IgD-negative memory B cell (primary cell): ENCODE measurements around the gene MTMR6. TPM values are rescaled to one million over a fixed set of nuclear protein-coding genes. Genes with fewer than 3 reads are reported as not detected.

Experiments
- H3K27ac Mint-ChIP-seq, 3 donors: one replicate each; pipeline ENCODE4 v1.8.0; 2020 to 2022; ENCODE audit warnings: mild to moderate bottlenecking in 3 of 3, mixed read lengths in 3 of 3, moderate library complexity in 1 of 3
- H3K27me3 Mint-ChIP-seq: one replicate; pipeline ENCODE4 v1.8.0; 2021; ENCODE audit warnings: mixed read lengths
- H3K36me3 Mint-ChIP-seq: one replicate; pipeline ENCODE4 v1.8.0; 2020; ENCODE audit warnings: mild to moderate bottlenecking, mixed read lengths
- H3K4me1 Mint-ChIP-seq, 3 donors: one replicate each; pipeline ENCODE4 v1.8.0; 2020 to 2022; ENCODE audit warnings: mixed read lengths in 3 of 3, mild to moderate bottlenecking in 1 of 3
- H3K4me3 Mint-ChIP-seq, 4 donors: one replicate each; pipeline ENCODE4 v1.8.0; 2020 to 2022; ENCODE audit warnings: mild to moderate bottlenecking in 4 of 4, mixed read lengths in 4 of 4, moderate library complexity in 3 of 4
- H3K9me3 Mint-ChIP-seq, 3 donors: one replicate each; pipeline ENCODE4 v1.8.0; 2020 to 2021; ENCODE audit warnings: mixed read lengths in 3 of 3, mild to moderate bottlenecking in 1 of 3
- polyA plus RNA-seq: library from polyadenylated mRNA; unstranded; fragments of 300-500 nt; fragmentation: Illumina TruSeq; gene quantifications from one replicate; pipeline ENCODE4 v1.2.3, GENCODE V29; 2021

The MTMR6 gene
- polyA plus RNA-seq, 1 donor from 2014 or later: 10.0 TPM

DNA sequence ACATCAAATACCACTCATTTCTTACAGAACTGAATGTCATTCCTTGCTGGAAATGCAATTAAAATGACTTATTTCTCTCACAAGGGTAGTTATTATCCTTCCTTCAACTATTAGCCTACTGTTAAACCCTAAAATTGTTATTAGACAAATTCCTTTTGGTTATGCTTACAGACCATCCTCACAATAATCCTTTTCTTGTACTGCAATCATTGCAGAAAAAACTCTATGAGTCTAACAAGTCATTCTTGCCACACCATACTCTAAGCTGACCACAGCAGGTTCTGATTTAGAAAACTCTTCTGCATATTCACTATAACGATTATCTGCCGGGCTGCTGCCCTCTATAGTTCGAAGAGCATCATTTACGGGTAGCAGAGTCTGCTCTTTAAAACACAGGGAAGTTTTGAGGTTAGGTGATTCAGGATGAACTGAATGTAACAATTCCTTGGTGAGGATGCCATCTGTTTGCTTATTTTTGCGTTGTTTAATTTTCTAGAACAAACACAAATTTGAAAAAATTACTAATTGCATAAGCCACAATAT, 38.2 kb downstream of the MTMR6 start:
- Mint-ChIP-seq H3K36me3 (peaks cover 8% of the 10 kb centered on the region), H3K9me3 (no peaks in the 10 kb centered on the region), H3K27ac (no peak overlapping the region), H3K27me3 (no peaks in the 10 kb centered on the region), H3K4me3 (peak overlapping the region in 1 of 4 donors; percentile 11), H3K4me1 (peaks cover 17 to 26% (median 17%) of the 10 kb centered on the region in 3 donors)

DNA sequence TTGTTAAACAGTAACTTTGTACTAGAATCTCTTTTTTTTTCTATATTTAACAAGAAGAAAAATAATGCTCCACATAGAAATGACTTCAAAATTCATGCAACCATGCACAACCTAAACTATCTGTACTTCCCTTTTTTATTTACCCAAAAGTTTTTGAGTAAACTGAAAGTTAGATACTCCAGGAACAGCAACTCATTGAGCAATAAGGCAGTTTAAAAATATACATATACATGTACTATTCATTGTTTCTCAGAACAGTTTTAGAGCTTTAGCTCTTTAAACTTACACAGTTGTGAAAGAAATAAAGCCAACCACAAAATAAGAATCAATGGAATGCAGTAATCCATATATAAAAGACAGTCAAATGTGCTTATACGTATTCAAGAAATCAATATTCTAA, 39.2 kb downstream of the MTMR6 start:
- peak overlapping the region in 2 of 4 donors; percentile 31 to 65 for H3K4me3 Mint-ChIP-seq

DNA sequence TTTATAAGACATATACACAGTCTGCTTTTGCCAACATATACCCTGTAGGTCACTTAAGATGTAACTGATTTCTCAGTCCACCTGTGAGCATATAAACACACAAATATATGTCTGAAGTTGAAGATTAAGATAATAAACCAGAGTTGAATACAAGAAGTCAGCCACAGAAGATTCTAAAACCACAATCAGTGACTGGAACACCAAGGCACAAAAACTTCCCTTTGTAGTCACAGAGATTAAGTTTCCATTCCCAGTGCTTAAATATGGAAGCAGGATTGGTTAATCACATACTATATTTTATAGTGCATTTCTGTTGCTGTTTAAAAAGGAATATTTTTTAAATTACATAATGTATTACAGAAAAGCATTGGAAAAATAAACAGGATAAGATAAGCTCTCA, 39.9 kb downstream of the MTMR6 start:
- Mint-ChIP-seq H3K4me3 (peak overlapping the region in 2 of 4 donors; percentile 13 to 65), H3K27ac (no peak overlapping the region), H3K4me1 (peaks cover 17 to 26% (median 17%) of the 10 kb centered on the region in 3 donors), H3K9me3 (no peaks in the 10 kb centered on the region), H3K36me3 (peaks cover 5% of the 10 kb centered on the region), H3K27me3 (no peaks in the 10 kb centered on the region)

More for the DNA sequence above, 39.2 kb downstream of the MTMR6 start:
- Mint-ChIP-seq H3K27me3 (no peaks in the 10 kb centered on the region), H3K9me3 (no peaks in the 10 kb centered on the region), H3K4me1 (peaks cover 17 to 26% (median 17%) of the 10 kb centered on the region in 3 donors), H3K36me3 (peaks cover 8% of the 10 kb centered on the region), H3K27ac (peak overlapping the region in 1 of 3 donors; percentile 46)

DNA sequence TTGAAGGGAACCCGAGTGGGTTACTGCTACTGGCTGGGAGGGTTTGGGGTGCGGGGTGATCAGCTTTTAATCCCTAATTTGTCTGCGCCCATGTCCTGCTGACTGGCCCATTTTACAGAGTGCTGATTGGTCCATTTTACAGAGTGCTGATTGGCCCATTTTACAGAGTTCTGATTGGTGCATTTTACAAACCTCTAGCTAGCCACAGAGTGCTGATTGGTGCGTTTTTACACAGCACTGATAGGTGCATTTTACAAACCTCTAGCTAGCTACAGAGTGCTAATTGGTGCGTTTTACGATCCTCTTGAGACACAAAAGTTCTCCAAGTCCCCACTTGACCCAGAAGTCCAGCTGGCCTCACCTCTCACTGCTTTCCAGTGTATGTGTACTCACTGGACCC, 43.2 kb downstream of the MTMR6 start:
- Mint-ChIP-seq H3K4me1 (peaks cover 16 to 25% (median 16%) of the 10 kb centered on the region in 3 donors), H3K27me3 (no peaks in the 10 kb centered on the region), H3K4me3 (no peak overlapping the region), H3K36me3 (peaks cover 2% of the 10 kb centered on the region), H3K9me3 (no peaks in the 10 kb centered on the region), H3K27ac (peak overlapping the region in 1 of 3 donors; percentile 36)

DNA sequence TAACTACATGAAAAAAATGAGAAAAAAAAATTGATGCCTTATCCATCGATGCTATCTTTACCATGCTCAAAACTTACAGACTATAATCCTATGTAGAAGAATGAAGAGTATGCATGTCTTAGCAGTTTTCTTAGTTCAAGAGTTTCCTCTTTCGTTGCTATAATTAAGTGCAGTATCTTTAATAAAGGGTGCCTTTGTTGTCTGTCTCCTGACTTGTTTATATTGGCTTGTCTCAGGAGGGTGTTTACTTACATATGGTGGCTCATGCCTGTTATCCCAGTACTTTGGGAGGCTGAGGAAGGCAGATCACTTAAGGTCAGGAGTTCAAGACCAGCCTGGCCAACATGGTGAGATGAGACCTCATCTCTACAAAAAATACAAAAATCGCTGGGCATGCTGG, 44.3 kb downstream of the MTMR6 start:
- Mint-ChIP-seq H3K27me3 (no peaks in the 10 kb centered on the region), H3K4me1 (peaks cover 8 to 15% (median 8%) of the 10 kb centered on the region in 3 donors), H3K9me3 (no peaks in the 10 kb centered on the region), H3K4me3 (no peak overlapping the region), H3K27ac (peak overlapping the region in 1 of 3 donors; percentile 57), H3K36me3 (peaks cover 2% of the 10 kb centered on the region)

DNA sequence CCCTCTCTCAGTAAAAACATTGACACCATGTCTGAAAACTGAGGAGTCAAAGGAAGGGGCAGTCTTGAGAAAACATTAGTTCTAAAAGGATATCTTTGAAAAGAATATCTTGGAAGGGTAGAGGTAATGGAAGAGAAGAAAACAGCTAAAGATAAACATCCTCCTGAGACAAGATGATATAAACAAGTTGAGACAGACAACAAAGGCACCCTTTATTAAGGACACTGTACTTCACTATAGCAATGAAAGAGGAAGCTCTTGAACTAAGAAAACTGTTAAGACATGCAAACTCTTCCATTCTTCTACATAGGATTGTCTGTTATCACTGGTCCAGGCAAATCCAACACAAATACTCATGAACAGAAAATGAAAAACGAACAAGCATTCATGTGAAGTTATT, 46.3 kb downstream of the MTMR6 start:
- no peak overlapping the region for H3K27ac Mint-ChIP-seq
- no peak overlapping the region for H3K4me3 Mint-ChIP-seq
- H3K9me3 Mint-ChIP-seq: no peaks in the 10 kb centered on the region
- H3K36me3 Mint-ChIP-seq: peaks cover 2% of the 10 kb centered on the region
- H3K27me3 Mint-ChIP-seq: no peaks in the 10 kb centered on the region
- H3K4me1 Mint-ChIP-seq: peaks cover 0 to 16% (median 11%) of the 10 kb centered on the region in 3 donors

DNA sequence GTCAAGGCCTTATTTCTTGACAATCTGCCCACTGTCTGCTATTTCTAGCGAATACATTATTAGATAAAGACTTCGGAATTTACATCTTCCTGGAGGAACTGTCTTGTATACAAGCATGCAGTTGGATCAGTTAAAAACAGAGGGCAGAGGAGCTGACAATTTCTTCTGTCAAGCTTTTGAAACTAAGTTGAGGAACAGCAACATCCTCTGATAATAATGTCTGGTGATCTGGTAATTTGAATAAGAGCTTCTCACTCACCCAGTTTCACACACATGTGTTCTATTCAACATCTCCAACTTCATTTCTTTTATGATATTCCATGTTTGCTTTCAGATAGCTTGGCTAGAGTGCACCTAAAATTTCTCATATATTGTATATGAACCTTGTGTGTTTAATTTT, 50.2 kb downstream of the MTMR6 start:
- Mint-ChIP-seq H3K36me3 (peaks cover 2% of the 10 kb centered on the region), H3K27ac (peak overlapping the region in 2 of 3 donors; percentile 13 to 23), H3K27me3 (no peaks in the 10 kb centered on the region), H3K4me3 (no peak overlapping the region), H3K9me3 (no peaks in the 10 kb centered on the region), H3K4me1 (peaks cover 5 to 23% (median 14%) of the 10 kb centered on the region in 3 donors)

DNA sequence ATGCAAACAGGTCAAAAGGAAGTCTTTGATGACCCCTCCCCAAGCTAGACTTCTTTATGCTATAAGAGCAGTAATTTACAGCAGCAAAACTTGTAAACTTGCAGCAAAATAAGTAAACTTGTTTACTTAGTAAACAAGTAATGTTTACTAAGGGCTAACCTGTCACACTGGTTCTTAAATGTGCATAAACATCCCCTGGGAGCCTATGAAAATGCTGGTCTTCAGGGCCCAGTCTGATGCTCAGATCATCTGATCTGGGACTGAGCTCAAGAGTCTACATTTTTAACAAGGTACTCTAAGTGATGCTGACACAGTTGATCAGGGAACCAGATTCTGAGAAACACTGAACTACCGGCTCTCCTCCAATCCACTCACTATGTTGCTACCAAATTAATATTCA, 53.4 kb downstream of the MTMR6 start:
- no peaks in the 10 kb centered on the region for H3K9me3 Mint-ChIP-seq
- H3K27me3 Mint-ChIP-seq: peaks cover 5% of the 10 kb centered on the region
- no peak overlapping the region for H3K4me3 Mint-ChIP-seq
- H3K36me3 Mint-ChIP-seq: peaks cover 2% of the 10 kb centered on the region
- H3K27ac Mint-ChIP-seq: no peak overlapping the region
- peaks cover 5 to 23% (median 14%) of the 10 kb centered on the region in 3 donors for H3K4me1 Mint-ChIP-seq

DNA sequence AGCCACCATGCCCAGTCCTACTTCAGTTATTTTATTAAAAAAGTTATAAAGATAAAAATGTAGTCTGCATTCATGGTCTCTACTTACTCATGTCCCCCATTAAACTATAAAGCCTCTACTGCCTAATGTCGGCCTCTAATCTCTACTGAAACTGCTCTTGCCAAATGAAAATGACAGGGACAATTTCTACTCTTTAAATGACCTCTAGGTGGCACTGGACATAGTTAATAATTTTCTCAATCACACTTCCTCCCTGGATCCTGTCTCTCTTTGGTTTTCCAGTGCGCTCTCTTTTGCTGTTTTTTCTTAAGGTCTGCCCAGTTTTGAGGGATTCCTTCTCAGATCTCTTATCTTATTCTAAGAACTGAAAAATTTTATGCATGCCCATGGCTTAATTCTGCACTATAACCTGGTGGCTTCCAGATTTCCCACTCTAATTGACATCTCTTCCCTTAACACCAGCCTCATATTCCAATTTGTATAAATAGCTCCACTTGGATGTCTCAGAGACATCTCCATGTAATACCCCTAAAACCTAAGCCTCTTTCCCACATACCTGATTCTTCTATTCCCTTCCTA, 54.3 kb downstream of the MTMR6 start:
- Mint-ChIP-seq H3K4me1 (peaks cover 5 to 23% (median 14%) of the 10 kb centered on the region in 3 donors), H3K27me3 (peaks cover 8% of the 10 kb centered on the region), H3K9me3 (no peaks in the 10 kb centered on the region), H3K36me3 (peaks cover 2% of the 10 kb centered on the region), H3K4me3 (no peak overlapping the region), H3K27ac (peak overlapping the region in 2 of 3 donors; percentile 5 to 50)

DNA sequence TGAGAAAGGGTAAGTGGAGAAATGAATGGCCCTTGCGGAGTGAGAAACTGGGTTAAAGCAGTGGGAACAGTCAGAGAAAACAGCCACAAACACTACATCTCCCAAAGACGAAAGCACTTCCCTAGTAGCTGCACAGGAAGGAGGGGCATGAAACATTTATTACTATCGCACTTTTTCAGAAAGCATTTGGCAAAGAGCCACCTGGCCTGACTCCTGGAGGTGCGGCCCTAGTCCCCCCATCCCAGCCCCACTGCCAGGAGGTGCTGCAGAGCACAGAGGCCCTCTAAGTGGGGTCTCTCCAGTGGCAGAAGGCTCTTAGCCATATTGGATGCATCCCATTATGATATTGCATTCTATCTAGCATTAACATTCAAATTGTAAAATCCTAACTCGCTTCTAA, 55.8 kb downstream of the MTMR6 start:
- Mint-ChIP-seq H3K36me3 (peaks cover 2% of the 10 kb centered on the region), H3K9me3 (no peaks in the 10 kb centered on the region), H3K27me3 (peaks cover 11% of the 10 kb centered on the region)

DNA sequence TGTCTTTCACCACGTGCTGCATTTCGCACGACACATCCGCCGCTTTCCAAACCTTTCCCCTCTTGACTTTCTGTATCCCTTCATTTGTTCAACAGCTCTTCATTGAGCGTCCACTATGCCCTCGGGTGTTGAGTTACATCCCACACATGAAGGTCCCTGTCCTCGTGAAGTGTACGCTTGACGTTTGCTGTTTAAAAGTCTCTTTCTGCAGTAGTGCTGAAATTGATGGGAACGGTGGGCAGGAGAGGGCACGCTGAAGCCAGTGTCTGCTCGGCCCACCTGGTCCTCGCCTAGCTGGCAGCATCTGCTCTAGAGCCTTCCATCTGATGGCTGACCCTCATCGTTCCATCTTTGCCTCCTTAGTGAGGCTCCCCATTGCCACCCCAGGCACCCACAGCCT, 59.6 kb downstream of the MTMR6 start:
- Mint-ChIP-seq H3K9me3 (no peaks in the 10 kb centered on the region), H3K27me3 (peaks cover 20% of the 10 kb centered on the region), H3K4me1 (peaks cover 0 to under 1% (median 0%) of the 10 kb centered on the region in 3 donors), H3K36me3 (peaks cover 2% of the 10 kb centered on the region), H3K27ac (no peak overlapping the region), H3K4me3 (peak overlapping the region in 1 of 4 donors; percentile 45)

More for the DNA sequence above, 55.8 kb downstream of the MTMR6 start:
- Mint-ChIP-seq H3K4me1 (peaks cover 5 to 14% (median 5%) of the 10 kb centered on the region in 3 donors), H3K4me3 (no peak overlapping the region), H3K27ac (no peak overlapping the region)

DNA sequence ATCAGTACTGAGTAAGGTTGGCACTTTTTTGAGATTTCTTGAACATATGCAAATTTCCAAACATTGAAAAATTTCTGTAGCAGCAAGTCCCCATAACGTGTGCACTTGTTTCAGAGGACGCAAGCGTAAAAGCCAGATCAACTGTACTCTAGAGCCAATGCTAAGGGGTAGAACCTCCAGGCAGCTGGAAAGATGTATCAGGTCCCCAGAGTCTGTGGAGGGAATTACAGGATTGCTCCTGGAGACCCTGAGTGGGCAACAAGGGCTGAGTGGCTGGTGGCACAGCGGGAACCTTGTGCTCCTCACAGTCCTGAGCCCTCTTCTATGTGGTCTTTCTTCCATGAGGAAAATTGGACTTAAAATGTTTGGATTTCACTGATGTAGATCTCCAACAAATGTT, 61.3 kb downstream of the MTMR6 start:
- Mint-ChIP-seq H3K27me3 (peaks cover 22% of the 10 kb centered on the region), H3K4me3 (no peak overlapping the region), H3K4me1 (no peaks in the 10 kb centered on the region), H3K36me3 (peaks cover 2% of the 10 kb centered on the region), H3K9me3 (no peaks in the 10 kb centered on the region), H3K27ac (no peak overlapping the region)

DNA sequence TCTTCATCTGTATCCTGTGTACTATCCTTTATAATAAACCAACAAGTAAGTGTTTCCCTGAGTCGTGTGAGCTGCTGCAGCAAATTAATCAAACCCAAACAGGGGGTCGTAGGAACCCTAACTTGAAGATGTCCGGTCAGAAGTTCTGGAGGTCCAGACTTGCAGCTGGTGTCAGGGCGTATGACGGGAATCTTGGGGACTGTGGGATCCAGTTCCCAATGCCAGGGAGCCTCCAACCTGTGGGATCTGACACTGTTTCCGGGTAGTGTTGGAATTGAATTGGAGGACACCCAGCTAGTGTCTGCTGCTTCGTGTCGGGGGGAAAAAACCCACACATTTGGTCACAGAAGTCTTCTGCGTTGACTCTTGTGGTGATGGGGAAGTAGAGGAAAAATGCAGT, 63.1 kb downstream of the MTMR6 start:
- Mint-ChIP-seq H3K36me3 (peaks cover 2% of the 10 kb centered on the region), H3K9me3 (no peaks in the 10 kb centered on the region), H3K27ac (no peak overlapping the region), H3K27me3 (peaks cover 20% of the 10 kb centered on the region), H3K4me1 (no peaks in the 10 kb centered on the region), H3K4me3 (no peak overlapping the region)

DNA sequence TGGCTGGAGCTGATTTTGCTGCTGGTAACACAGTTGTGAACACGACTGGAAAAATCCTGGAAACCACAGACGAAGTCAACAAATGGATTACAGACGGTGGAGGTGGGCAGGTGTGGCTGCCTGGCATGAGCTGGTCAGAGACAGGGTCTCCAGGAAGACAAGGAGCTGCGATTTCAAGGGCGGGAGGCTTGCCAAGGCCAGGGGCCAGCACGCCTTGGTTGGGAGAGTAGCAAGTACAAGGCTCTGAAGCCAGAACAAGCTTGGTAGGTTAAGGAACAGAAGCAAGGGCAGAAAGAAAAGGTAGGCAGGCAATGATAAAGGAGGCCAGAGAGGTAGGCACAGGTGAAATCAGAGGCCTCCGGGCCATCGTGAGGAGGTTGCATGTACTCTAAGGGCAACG, 64.5 kb downstream of the MTMR6 start:
- Mint-ChIP-seq H3K4me1 (no peaks in the 10 kb centered on the region), H3K36me3 (no peaks in the 10 kb centered on the region), H3K9me3 (no peaks in the 10 kb centered on the region), H3K4me3 (no peak overlapping the region), H3K27me3 (peaks cover 12% of the 10 kb centered on the region), H3K27ac (no peak overlapping the region)

DNA sequence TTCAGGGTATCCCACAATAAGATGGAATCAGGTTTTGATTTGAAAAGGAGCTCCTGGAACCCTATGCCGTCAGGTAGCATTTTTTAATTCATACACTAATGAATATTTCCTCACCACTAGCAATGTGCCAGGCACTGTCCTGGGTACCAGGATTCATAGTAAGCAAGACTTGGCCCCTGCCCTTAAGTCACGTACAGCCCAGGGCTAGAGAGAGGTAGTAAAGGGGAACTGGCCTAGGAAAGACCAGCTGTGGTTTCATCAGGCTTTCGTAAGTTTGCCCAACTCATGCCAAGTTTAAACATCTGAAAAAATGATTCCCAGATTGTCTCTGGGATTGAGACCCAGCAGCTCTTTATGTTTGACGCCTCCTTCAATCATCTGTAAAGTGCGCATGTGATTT, 69.3 kb downstream of the MTMR6 start:
- no peaks in the 10 kb centered on the region for H3K4me1 Mint-ChIP-seq
- no peak overlapping the region for H3K4me3 Mint-ChIP-seq
- H3K9me3 Mint-ChIP-seq: no peaks in the 10 kb centered on the region
- no peaks in the 10 kb centered on the region for H3K36me3 Mint-ChIP-seq
- H3K27ac Mint-ChIP-seq: no peak overlapping the region
- H3K27me3 Mint-ChIP-seq: peaks cover 7% of the 10 kb centered on the region
